HG03457 (cell line): ENCODE data around the gene COX7A2.

Experiments
- ATAC-seq: cut with Tn5 transposase; IDR thresholded peaks from one replicate; pipeline ENCODE4 v1.9.1; 2021; ENCODE audit warnings: moderate number of reproducible peaks; ENCODE audit not compliant: unreplicated experiment

Gene COX7A2, protein sequence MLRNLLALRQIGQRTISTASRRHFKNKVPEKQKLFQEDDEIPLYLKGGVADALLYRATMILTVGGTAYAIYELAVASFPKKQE

DNA sequence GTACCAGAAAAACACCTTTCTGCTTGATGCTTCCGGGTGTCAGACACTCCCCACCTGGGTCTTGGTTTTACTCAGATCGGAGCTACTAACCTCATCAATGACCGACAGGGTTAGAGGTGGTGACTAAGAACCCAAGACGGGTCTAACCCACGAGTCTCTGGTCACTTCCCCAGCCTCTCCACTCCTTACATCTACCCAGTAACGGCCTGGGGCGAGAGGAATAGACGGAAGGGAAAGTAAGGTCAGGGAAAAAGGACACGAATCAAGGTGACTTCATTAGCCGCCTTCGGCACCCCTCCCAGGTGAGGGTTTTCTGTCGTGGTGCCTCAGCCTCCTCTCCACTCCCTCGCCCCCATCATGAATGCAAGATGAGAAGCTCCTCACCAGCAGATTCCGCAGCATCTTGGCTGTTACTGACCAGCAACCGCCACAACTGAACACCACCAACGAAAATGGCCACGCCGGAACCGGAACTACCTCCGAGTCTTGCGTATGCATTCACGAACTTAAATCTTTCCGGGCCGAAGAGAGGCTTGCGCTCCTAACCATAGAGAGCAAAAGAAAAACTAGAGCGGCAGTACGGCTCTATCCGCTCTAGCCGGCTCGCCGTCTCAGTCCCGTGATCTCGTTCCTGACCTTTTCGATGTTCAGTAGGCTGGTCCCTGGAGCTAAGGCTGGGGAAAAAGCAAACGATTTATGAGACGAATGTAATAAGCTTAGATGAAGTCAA lies at the start of gene COX7A2:
COX7A2 (minus strand) TSS at position 469 of the 730 bp plus-strand sequence; CDS start at position 402, 67 bp downstream.
- ATAC-seq = peak; percentile 96

DNA sequence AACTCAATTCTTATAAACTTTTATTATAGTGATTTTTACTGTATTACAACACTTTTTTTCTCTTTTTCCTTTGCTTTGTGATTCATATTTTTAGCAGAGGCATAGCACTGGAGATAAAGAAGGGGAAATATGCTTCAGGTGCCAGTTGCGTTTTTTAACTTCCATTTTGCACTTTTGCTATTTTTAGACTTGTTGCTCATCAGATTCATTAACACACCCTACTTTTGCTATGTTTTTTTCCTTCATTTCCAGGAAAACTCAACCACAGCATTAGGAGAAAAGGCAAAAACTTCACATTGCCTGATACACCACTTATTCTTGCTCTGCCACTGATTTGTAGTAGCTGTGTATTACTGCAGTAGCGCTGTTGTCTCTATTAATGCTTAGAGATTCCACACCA lies 49.0 kb upstream of the COX7A2 start:
- no peak for ATAC-seq

GRCh38 chr6:75291744-75292143 lies 48.1 kb upstream of the COX7A2 start:
- ATAC-seq = no peak

- no peak for ATAC-seq
Observed at GRCh38 chr6:75291331-75291730, 47.7 kb upstream of the COX7A2 start.

DNA sequence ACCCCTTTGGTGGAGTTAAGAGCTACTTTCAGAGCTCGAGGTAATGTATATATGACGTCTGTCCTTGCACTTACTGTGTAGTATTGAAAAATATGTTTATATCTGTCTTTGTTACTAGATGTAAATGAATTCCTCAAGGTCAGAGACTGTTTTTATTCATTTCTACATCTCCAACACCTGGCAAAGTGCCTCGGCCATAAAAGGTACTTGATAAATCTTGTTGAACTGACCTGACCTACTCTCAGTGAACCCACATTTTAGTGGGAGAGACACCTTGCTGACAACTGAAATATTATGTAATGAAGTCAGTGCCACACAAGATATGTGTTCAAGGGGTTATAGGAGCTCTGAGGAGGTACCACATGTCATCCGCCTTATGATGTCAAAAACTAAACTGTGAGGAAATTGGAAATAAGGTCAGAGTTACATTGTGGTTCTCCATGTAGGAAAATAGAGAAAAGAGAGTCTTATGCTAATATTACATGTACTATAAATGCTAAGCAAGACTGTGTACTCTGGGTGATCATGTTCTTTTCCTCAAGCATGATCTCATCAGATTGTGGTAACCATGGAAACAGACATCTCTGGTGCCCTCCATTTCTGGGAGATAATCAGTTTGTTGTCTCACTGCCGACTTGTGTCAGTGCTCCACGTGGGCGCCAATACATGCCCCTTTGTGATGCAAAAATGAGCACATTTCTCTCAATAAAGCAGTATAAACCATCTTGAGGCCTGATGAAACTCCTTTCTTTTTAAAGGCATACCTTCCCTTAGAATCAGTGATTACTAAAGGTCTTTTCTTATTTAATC lies 46.7 kb upstream of the COX7A2 start:
- no peak for ATAC-seq

DNA sequence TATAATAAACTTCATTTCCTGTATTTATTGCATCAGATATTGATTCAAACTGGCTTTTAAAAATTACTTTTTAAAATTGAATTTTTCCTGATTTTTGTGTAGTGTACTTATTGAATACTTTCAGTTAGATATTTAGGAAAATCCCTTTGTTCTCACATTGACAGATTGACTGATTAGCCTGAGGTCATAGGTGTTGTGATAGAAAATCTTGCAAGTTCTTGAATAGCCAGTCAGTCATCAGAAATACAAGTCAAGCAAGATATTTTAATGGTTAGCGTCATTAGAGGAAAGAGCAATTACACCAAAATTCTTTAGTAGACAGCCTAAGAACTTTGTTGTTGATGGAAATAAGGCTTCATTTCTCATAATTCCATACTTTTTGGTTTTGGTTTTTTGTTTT lies 44.4 kb upstream of the COX7A2 start:
- no peak for ATAC-seq

DNA sequence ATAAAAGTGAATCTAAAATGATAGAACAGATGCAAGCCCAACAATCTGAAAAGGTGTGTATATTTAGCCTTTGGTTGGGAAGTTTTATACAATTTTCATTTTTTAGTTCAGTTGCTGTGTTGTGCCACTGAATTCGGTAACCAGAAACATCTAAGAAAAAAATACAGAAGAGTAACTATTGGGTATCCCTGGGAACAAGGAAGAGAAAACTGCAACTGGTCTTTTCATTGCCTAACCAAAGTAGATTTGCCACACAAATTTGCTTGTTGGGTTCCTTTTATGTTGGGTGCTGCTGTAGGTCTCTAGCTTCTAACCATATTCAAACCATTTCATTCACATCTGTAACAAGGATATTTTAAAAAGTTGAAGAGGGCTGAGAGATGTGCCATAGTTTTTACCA lies 43.8 kb upstream of the COX7A2 start:
- ATAC-seq = no peak

DNA sequence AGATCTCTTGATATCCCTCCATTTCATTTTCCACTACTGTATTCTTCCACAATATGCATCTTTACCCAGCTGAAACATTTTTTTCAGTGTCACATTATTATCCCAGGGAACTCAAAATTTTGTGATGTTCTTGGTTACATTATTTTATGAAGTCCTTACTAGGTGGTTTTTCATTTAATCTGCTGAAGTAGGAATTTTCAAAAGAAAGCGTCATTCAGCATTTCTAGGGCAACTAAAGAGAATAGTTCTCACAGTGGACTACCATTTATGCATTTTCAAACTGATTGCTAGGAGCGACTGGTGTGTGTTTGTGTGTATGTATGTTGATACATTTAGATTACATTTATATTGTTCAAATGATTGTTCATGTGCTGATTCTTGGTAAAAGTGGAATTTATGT lies 43.4 kb upstream of the COX7A2 start:
- ATAC-seq = no peak

GRCh38 chr6:75285283-75285639 lies 41.7 kb upstream of the COX7A2 start:
- ATAC-seq = no peak

GRCh38 chr6:75284632-75285282 lies 41.2 kb upstream of the COX7A2 start, which contains the start of gene TMEM30A:
TSS of gene TMEM30A (minus strand) at chr6:75284792. CDS start at chr6:75284638, 154 bp downstream.
- peak; percentile 83 for ATAC-seq

- peak; percentile 10 for ATAC-seq
Observed at GRCh38 chr6:75283907-75284631, 40.5 kb upstream of the COX7A2 start.

DNA sequence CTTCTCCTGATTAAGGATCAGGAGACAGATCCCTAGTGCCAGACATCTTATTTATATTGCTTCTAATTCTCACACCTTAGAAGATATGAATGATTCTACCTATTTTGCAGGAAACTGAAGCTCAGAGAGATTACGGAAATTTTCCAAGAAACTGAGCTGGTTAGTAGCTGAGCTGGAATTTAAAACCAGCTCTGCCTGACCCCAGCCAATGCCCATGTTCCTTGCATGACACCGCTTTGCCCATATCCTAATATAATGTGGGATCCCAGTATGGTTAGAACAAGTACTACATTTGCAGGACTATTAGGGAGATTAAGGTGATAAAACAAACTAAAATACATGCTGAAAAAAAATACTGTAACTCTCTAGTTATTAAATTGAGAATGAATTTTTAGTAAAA lies 39.1 kb upstream of the COX7A2 start:
- ATAC-seq = no peak

DNA sequence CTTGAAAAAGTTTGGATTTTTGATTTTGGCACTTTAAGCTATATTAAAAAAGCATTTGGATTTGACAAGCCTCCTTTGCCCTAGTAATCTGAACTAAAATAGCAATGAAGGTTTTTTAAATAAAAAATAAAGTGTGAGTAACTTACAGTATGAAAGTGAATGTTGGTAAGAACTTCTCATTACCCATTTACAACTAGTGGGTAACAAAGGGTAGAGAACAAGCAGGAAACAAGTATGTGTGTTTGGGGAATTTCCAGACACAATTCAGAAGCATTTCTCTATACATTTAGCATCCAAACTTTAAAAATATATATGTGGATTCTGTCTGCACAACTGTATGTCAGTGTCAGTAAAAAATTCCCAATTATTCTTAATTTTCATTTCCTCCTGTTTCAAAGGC lies 38.1 kb upstream of the COX7A2 start:
- no peak for ATAC-seq

- no peak for ATAC-seq
Observed at GRCh38 chr6:75280131-75280855, 36.7 kb upstream of the COX7A2 start.

GRCh38 chr6:75279418-75279817 lies 35.8 kb upstream of the COX7A2 start:
- ATAC-seq = no peak

DNA sequence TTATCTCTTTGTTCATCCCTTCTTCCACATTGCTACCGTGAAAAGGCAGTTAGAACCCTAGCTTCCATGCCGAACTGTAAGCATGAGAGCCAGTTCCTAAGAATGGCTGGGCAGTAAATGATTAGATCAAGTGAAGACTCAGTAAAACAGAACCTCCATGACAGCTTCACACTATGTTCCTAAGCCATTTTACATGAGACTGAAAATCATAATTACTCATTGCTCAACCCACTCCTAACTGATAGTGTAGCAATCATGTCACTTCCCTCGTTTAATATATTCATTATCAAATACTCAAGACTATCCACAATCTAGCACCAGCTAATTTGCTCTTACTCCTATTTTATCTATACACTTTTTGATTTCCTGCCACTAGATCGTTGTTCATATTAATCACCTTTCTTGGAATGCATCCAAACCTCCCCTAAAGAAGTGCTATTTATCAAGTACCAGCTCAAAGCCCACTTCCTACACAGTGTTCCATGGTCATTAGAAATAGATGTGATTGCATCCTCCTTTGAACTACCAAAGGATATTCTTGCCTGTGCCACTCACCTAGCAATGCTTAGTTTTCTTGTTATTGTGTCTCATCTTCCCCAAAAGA lies 35.0 kb upstream of the COX7A2 start:
- no peak for ATAC-seq

DNA sequence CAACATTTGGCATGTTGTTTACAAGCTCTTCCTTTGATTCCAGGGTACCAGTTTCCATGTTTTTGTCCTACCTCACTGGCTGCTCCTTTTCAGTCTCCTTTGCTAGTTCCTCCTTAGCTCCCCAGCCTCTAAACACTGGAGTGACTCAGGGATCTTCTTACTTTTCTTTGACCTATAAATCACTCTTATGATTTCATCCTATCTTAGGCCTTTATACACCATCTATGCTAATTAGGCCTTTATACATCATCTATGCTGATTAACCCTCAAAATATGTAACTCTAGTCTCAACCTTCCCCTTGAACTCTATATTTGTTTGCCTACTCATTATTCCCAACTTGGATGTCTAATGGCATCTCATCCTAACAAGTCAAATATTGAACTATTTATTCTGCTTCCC lies 31.5 kb upstream of the COX7A2 start:
- no peak for ATAC-seq

GRCh38 chr6:75273009-75273408 lies 29.4 kb upstream of the COX7A2 start:
- ATAC-seq = no peak

GRCh38 chr6:75272145-75272840 lies 28.7 kb upstream of the COX7A2 start:
- no peak for ATAC-seq
